ENCODE measurements around the gene OSBPL5.

Gene OSBPL5

GRCh38 chr11:3096909-3097530 is 68.1 kb downstream of the OSBPL5 start:
- H3K4me1 ChIP-seq (ENCODE audit: insufficient read depth, low read length): peaks cover 11% of the 10 kb centered on the region; the same call in 1 of the 2 replicates
- H3K36me3 ChIP-seq (ENCODE audit: insufficient read depth, low read length): no peaks in the 10 kb centered on the region
- no peak overlapping the region for H3K4me3 ChIP-seq (ENCODE audit: low read length)
- no peak overlapping the region for H3K27ac ChIP-seq (ENCODE audit: low read depth, low read length)
- H3K9ac ChIP-seq (ENCODE audit: low read depth, low read length): no peak overlapping the region
- WGBS: 92% methylated on average over 10 of the region's 10 CpGs
- H3K9me3 ChIP-seq (ENCODE audit: insufficient read depth, low read depth, low read length): no peaks in the 10 kb centered on the region
- H3K27me3 ChIP-seq (ENCODE audit: insufficient read depth, low read length): no peaks in the 10 kb centered on the region

DNA sequence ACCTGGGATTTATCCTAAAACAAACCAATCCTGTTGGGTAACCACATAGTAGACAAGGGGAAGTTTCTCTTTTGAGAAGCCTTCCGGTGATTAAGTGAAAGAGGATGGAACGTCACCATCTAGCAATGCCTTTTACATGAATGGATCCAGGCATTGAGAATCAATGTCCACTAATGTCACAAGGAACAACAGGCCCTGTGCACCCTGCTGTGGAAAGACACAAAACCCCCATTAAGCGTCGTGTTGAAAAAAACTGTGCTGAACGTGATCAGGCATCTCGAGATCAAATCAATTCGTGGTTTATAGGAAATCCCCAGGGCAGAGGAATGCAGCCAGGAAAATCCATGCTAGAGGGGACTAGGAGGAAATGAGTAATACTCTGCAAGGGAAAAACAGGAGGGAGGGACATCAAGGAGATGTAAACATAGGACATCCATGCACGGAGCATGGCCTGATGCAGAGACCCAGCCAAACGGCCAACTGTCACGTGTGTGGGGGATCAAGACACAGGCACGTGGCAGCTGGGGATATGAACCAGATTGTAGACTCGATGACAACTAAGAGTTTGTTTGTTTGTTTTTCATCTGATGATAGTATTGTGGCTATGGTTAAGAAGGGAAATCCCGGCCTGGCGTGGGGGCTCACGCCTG is 69.3 kb downstream of the OSBPL5 start:
- H3K27me3 ChIP-seq (ENCODE audit: insufficient read depth, low read length): no peaks in the 10 kb centered on the region
- H3K9ac ChIP-seq (ENCODE audit: low read depth, low read length): no peak overlapping the region
- H3K4me1 ChIP-seq (ENCODE audit: insufficient read depth, low read length): peaks cover 13% of the 10 kb centered on the region; the same call in 1 of the 2 replicates
- H3K27ac ChIP-seq (ENCODE audit: low read depth, low read length): no peak overlapping the region
- no peaks in the 10 kb centered on the region for H3K36me3 ChIP-seq (ENCODE audit: insufficient read depth, low read length)
- 65% methylated on average over 15 of the region's 15 CpGs for WGBS
- H3K9me3 ChIP-seq (ENCODE audit: insufficient read depth, low read depth, low read length): no peaks in the 10 kb centered on the region
- no peak overlapping the region for H3K4me3 ChIP-seq (ENCODE audit: low read length)

DNA sequence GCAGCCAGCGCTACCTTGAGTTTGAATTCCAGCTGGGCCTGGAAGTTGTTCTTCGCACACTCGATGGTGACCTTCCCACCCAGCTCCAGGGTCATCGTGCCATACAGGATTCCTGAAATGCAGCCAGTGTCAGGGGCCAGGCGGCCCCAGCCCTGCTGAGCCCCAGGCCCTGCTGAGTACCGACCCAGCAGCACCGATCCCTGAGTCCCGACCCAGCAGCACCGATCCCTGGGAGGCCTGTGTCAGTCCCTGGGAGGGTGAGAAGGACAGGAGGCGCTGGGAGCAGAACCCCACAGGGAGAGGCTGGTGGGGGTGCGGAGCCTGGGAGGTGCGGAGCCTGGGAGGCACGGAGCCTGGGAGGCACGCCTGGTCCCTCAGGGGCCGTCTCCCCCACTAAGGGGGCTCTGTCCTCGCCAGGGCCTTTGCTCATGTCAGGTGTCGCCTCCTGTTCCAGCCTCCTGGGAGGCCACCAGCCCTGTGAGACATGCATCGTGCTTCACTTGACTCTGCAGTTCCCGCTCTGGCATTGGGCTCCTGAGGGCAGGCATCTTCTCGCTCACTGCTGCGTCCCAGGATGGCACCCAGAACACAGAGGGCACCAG is 70.8 kb downstream of the OSBPL5 start:
- no peaks in the 10 kb centered on the region for H3K9me3 ChIP-seq (ENCODE audit: insufficient read depth, low read depth, low read length)
- 93% methylated on average over 21 of the region's 21 CpGs for WGBS
- H3K27me3 ChIP-seq (ENCODE audit: insufficient read depth, low read length): no peaks in the 10 kb centered on the region
- H3K36me3 ChIP-seq (ENCODE audit: insufficient read depth, low read length): no peaks in the 10 kb centered on the region
- no peak overlapping the region for H3K4me3 ChIP-seq (ENCODE audit: low read length)
- no peak overlapping the region for H3K27ac ChIP-seq (ENCODE audit: low read depth, low read length)
- H3K9ac ChIP-seq (ENCODE audit: low read depth, low read length): no peak overlapping the region
- H3K4me1 ChIP-seq (ENCODE audit: insufficient read depth, low read length): peaks cover 13% of the 10 kb centered on the region; the same call in 1 of the 2 replicates

DNA sequence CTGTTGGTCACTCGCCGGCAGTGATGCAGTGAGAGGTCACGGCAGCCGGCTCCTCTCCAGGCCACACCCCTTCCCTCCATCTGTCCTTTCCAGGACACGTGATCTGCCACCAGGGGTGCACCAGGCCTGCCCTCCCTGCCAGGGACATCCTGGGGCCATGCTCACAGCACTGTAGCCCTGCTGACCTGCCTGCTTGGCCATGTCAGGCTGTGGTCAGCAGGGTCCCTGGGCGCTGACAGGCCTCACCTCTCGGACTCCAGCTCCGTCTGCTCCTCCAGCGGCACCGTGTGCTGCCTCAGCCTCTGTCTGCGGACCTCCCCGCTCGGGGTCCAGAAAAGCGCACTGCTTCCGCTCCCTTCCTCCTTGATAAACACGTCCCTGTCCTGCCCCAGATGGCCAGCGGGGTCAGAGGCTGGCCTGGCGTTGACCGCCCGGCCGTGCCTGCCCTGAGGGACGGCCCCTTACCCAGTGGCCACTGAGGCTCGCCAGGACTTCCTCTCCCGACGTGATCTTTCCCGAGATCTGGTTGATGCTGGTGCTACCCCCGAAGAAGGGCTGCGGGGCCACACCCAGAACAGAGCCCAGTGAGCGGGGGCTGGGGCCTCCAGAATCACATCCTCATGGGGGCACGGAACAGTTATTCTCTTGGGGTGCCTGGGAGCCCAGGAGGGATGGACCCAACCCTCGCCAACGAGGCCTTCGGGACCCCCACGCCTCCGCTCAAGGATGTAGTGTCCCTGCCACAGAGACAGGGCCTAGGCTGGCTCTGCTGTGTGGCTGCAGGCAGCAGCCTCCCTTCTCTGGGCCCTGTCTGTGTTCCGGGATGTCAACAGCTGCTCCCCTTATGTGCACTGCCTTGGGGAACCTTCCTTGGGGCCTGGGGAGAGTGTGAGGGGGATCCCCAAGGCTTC is 71.6 kb downstream of the OSBPL5 start:
- Histone ChIP-seq H3K27me3 (ENCODE audit: insufficient read depth, low read length) (no peaks in the 10 kb centered on the region), H3K27ac (ENCODE audit: low read depth, low read length) (no peak overlapping the region), H3K9ac (ENCODE audit: low read depth, low read length) (no peak overlapping the region), H3K4me3 (ENCODE audit: low read length) (no peak overlapping the region), H3K9me3 (ENCODE audit: insufficient read depth, low read depth, low read length) (no peaks in the 10 kb centered on the region), H3K36me3 (ENCODE audit: insufficient read depth, low read length) (no peaks in the 10 kb centered on the region), H3K4me1 (ENCODE audit: insufficient read depth, low read length) (peaks cover 13% of the 10 kb centered on the region; the same call in 1 of the 2 replicates)
- 88% methylated on average over 36 of the region's 36 CpGs for WGBS

- Histone ChIP-seq H3K36me3 (ENCODE audit: insufficient read depth, low read length) (no peaks in the 10 kb centered on the region), H3K27me3 (ENCODE audit: insufficient read depth, low read length) (no peaks in the 10 kb centered on the region), H3K4me3 (ENCODE audit: low read length) (no peak overlapping the region), H3K9me3 (ENCODE audit: insufficient read depth, low read depth, low read length) (no peaks in the 10 kb centered on the region), H3K4me1 (ENCODE audit: insufficient read depth, low read length) (peaks cover 13% of the 10 kb centered on the region; the same call in 1 of the 2 replicates), H3K9ac (ENCODE audit: low read depth, low read length) (no peak overlapping the region), H3K27ac (ENCODE audit: low read depth, low read length) (no peak overlapping the region)
- WGBS: 93% methylated on average over 15 of the region's 15 CpGs
Observed at GRCh38 chr11:3092603-3093141, 72.4 kb downstream of the OSBPL5 start.

DNA sequence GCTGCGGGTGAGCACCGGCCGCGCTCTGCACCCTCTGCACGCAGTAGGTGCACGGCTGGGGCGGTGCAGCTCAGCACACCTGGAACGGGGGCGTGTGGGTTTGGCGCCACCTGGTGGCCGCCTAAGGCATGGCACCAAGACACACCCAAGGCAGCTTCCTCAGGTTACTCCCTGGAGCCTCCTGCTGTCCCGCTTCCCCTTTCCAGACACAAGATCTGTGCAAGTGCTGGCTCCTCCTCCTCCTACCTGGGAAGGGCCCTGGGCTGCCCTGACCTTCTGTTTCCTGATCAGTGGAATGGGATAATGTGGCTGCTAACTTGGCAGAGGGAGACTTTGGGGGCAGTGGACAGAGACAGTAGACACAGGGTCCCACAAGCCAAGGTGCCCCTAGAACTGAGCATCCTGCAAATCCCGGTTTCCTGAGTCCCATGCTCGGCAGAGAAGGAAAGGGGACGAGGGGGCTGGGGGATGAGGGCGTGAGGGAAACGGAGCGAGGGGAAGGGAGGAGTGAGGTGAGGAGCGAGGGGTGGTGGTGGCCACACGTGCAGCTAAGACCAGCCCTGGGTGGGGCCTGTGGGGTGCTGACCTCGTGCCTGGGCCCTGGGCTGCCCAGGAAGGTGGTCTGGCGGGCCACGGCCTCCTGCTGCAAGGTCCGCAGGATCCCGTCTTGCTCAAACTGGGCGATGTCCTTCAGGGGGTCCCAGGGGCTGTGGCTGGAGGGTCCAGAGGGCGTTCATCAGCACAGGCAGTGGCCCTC is 73.1 kb downstream of the OSBPL5 start:
- WGBS: 46% methylated on average over 27 of the region's 27 CpGs
- Histone ChIP-seq H3K9ac (ENCODE audit: low read depth, low read length) (no peak overlapping the region), H3K27me3 (ENCODE audit: insufficient read depth, low read length) (no peaks in the 10 kb centered on the region), H3K27ac (ENCODE audit: low read depth, low read length) (no peak overlapping the region), H3K4me1 (ENCODE audit: insufficient read depth, low read length) (peaks cover 13% of the 10 kb centered on the region; the same call in 1 of the 2 replicates), H3K9me3 (ENCODE audit: insufficient read depth, low read depth, low read length) (no peaks in the 10 kb centered on the region), H3K4me3 (ENCODE audit: low read length) (peak overlapping the region; percentile 14; the same call in 1 of the 2 replicates), H3K36me3 (ENCODE audit: insufficient read depth, low read length) (no peaks in the 10 kb centered on the region)

GRCh38 chr11:3091081-3091845 is 73.8 kb downstream of the OSBPL5 start:
- WGBS: 77% methylated on average over 14 of the region's 14 CpGs
- Histone ChIP-seq H3K9me3 (ENCODE audit: insufficient read depth, low read depth, low read length) (no peaks in the 10 kb centered on the region), H3K9ac (ENCODE audit: low read depth, low read length) (no peak overlapping the region), H3K27ac (ENCODE audit: low read depth, low read length) (no peak overlapping the region), H3K4me1 (ENCODE audit: insufficient read depth, low read length) (peaks cover 13% of the 10 kb centered on the region; the same call in 1 of the 2 replicates), H3K36me3 (ENCODE audit: insufficient read depth, low read length) (no peaks in the 10 kb centered on the region), H3K4me3 (ENCODE audit: low read length) (peak overlapping the region; percentile 14; the same call in 1 of the 2 replicates), H3K27me3 (ENCODE audit: insufficient read depth, low read length) (no peaks in the 10 kb centered on the region)

DNA sequence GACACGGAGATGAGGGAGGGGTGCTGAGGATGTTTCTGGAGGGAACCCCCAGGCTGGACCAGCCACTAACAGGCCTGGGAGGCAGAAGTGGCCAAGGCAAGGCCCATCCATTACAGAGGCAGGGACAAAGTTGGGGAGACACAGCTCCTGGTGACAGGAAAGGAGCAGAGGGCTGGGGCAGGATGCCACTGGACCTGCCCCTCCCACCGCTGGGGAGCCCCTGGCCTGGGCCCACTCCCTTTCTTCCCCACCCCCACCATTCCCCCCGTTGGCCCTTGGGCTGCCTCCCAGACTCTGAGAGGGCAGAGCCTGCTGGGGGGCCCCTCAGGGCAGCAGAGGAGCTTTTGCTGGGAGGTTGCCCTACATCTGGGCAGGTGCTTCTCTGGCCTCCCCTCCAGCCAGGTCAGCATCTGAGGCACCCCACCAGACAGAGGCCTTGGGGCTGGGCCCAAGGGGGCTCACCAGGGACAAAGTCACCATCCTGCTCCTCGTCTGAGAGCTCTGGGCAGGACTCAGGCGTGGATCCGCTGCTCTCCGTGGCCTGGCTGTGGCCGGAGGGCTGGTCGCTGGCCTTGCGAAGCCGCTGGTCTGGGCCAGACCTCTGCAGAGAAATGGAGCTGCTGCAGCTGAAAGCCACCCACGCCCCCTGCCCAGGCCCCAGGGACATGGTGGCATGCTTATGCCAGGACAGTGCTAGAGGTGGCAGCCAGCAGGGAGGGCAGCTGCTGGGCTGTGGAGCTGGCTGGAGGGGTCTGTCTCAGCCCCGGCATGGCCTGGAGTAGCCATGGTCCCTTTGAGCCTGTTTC is 74.8 kb downstream of the OSBPL5 start:
- 93% methylated on average over 13 of the region's 13 CpGs for WGBS
- Histone ChIP-seq H3K4me3 (ENCODE audit: low read length) (no peak overlapping the region), H3K9me3 (ENCODE audit: insufficient read depth, low read depth, low read length) (no peaks in the 10 kb centered on the region), H3K27me3 (ENCODE audit: insufficient read depth, low read length) (no peaks in the 10 kb centered on the region), H3K27ac (ENCODE audit: low read depth, low read length) (no peak overlapping the region), H3K9ac (ENCODE audit: low read depth, low read length) (no peak overlapping the region), H3K4me1 (ENCODE audit: insufficient read depth, low read length) (peaks cover 5% of the 10 kb centered on the region; the same call in 1 of the 2 replicates), H3K36me3 (ENCODE audit: insufficient read depth, low read length) (no peaks in the 10 kb centered on the region)

DNA sequence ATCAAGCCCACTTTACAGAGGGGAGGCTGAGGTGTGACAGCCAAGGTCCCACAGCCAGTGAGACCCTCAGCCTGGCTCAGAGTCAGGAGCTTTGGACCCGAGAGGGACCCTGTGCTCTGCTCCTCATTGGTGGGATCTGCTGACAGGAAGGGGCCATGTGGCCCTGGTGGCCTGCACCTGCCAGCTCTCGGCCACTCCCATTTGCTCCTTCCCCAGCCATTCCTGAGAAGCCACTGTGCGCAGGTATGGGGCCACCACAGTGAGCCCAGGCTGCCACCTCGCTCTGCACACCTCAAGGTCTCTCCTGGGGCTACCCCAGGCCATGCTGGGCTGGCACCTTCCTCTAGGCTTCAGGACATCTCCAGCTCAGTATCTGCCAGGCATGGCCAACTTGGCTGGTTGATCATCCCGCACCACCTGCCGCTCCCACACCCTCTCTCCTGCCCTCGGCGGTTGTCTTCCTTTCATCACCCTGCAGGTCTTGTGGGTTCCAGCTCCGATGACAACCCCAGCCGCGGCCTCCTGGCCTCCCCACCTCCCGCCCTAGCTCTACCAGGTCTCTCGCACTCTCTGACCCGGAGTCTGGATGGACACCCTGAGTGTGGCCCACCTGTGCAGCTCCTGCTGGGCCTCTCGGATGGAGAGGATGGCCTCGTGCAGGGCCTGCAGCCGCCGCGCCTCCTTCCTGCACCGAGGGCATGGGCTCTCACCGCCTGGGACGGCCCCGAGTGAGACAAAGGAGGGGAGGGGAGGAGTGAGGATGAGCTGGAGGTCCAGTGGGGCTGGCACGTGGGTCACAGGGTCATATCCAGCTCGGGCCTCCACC is 75.7 kb downstream of the OSBPL5 start:
- WGBS: 91% methylated on average over 25 of the region's 25 CpGs
- Histone ChIP-seq H3K9me3 (ENCODE audit: insufficient read depth, low read depth, low read length) (no peaks in the 10 kb centered on the region), H3K27ac (ENCODE audit: low read depth, low read length) (no peak overlapping the region), H3K36me3 (ENCODE audit: insufficient read depth, low read length) (no peaks in the 10 kb centered on the region), H3K4me1 (ENCODE audit: insufficient read depth, low read length) (0 out of 2 replicates have a peak, but pooled peaks cover 2% of the 10 kb centered on the region), H3K4me3 (ENCODE audit: low read length) (no peak overlapping the region), H3K9ac (ENCODE audit: low read depth, low read length) (no peak overlapping the region), H3K27me3 (ENCODE audit: insufficient read depth, low read length) (no peaks in the 10 kb centered on the region)
